K562 (cell line): Measurements from ENCODE around the gene EFR3B. TPM values are rescaled to one million over a fixed set of nuclear protein-coding genes. Genes with fewer than 3 reads are reported as not detected.

Experiments used
- ATAC-seq: fragments of 200-7000 bp; cut with Tn5 transposase; 3 replicates; pipeline ENCODE4 v1.9.1; 2020; ENCODE audit warnings: moderate library complexity
- BruUV-seq: library from RNA; stranded (reverse); fragments of 400-500 nt; replicated peaks from 2 replicates; lab custom pipeline; 2021; lab: Mats Ljungman, UMichigan
- CTCF ChIA-PET: fragments of 300-600 bp; formaldehyde crosslinking; extraction: SDS; loops from one replicate; lab custom pipeline; 2021; ENCODE audit warnings: low intra/inter-chr PET ratio; lab: Yijun Ruan, JAX
- POLR2A ChIA-PET: fragments of 300-600, 350-650 bp; sonication (Branson Sonifier 250); formaldehyde crosslinking; extraction: SDS; loops from one replicate; lab custom pipeline; 2021; ENCODE audit warnings: antibody characterized with exemption, inconsistent platforms; lab: Yijun Ruan, JAX
- DNase-seq, 4 experiments: peaks; one replicate each; pipeline versions ENCODE4 v3.0.0 to v3.0.0-alpha.2; 2011 to 2018; ENCODE audit warnings: low spot score in 3 of 4, mixed read lengths in 3 of 4; ENCODE audit errors: extremely low read depth in 1 of 4
- FAIRE-seq: peaks from 2 replicates; lab custom pipeline; 2011; peaks lifted over from hg19 to GRCh38; lab: Jason Lieb, UNC
- H2AFZ ChIP-seq: 2 replicates; pipeline ENCODE4 v1.6.0; 2011; ENCODE audit warnings: low read depth, low read length, control low read depth, inconsistent platforms
- H3K27ac ChIP-seq: fragments of 200-600 bp; 3 replicates; pipeline ENCODE4 v1.8.0; 2011; ENCODE audit warnings: low read depth, mild to moderate bottlenecking, control low read depth, inconsistent platforms, low read length, moderate library complexity, mixed read lengths; ENCODE audit errors: extremely low read depth
- H3K27me3 ChIP-seq, 2 experiments: fragments of 300-600 bp in 1 of 2; 2 replicates in 1 of 2; 3 replicates in 1 of 2; pipeline versions ENCODE4 v1.6.0 to v1.8.0; 2011; ENCODE audit warnings: inconsistent platforms in 2 of 2, low read length in 2 of 2, mild to moderate bottlenecking in 1 of 2, mixed read lengths in 1 of 2, moderate library complexity in 1 of 2; ENCODE audit not compliant: control insufficient read depth in 2 of 2, insufficient read depth in 2 of 2
- H3K36me3 ChIP-seq: fragments of 300-600 bp; 3 replicates; pipeline ENCODE4 v1.8.0; 2011; ENCODE audit warnings: mild to moderate bottlenecking, low read length, inconsistent platforms; ENCODE audit not compliant: control insufficient read depth, insufficient read depth
- H3K4me1 ChIP-seq, 2 experiments: fragments of 200-600 bp in 1 of 2; replicated peaks in 1 of 2; 2 replicates in 1 of 2; 3 replicates in 1 of 2; pipeline versions ENCODE4 v1.5.1 to v1.8.0; 2011; ENCODE audit warnings: inconsistent platforms in 2 of 2, low read length in 2 of 2, mild to moderate bottlenecking in 1 of 2, mixed read lengths in 1 of 2, moderate library complexity in 1 of 2; ENCODE audit not compliant: control insufficient read depth in 2 of 2, insufficient read depth in 2 of 2
- H3K4me2 ChIP-seq: 2 replicates; pipeline ENCODE4 v1.6.1; 2011; ENCODE audit warnings: low read length, control low read depth, inconsistent platforms, mixed read lengths; ENCODE audit not compliant: insufficient read depth
- H3K4me3 ChIP-seq: fragments of 200-600 bp; sonication (generic), shearing (Covaris generic); 2 replicates; pipeline ENCODE4 v1.5.1; 2016; ENCODE audit warnings: control low read depth, inconsistent platforms
- H3K79me2 ChIP-seq: fragments of 200-600 bp; 3 replicates; pipeline ENCODE4 v1.8.0; 2011; ENCODE audit warnings: low read length, inconsistent platforms; ENCODE audit not compliant: control insufficient read depth, insufficient read depth
- H3K9ac ChIP-seq, 2 experiments: 2 replicates each; pipeline versions ENCODE4 v1.6.0 to v1.6.1; 2011; ENCODE audit warnings: low read depth in 2 of 2, low read length in 2 of 2, control low read depth in 1 of 2, inconsistent platforms in 1 of 2, mild to moderate bottlenecking in 1 of 2, mixed read lengths in 1 of 2; ENCODE audit not compliant: insufficient read depth in 1 of 2
- H3K9me1 ChIP-seq: one replicate; pipeline ENCODE4 v1.6.0; 2011; ENCODE audit warnings: inconsistent platforms, mild to moderate bottlenecking, low read length, moderate library complexity; ENCODE audit not compliant: control insufficient read depth, insufficient read depth
- H3K9me3 ChIP-seq: replicated peaks from 2 replicates; pipeline ENCODE4 v1.5.1; 2011; ENCODE audit warnings: low read depth, low read length, inconsistent platforms; ENCODE audit not compliant: control insufficient read depth, insufficient read depth
- H4K20me1 ChIP-seq: replicated peaks from 2 replicates; pipeline ENCODE4 v1.6.1; 2011; ENCODE audit warnings: low read length, inconsistent platforms, mixed read lengths; ENCODE audit not compliant: control insufficient read depth, insufficient read depth
- CEBPZ ChIP-seq: fragments of 150-350 bp; IDR thresholded peaks from 2 replicates; pipeline ENCODE4 v1.6.1; 2014; ENCODE audit warnings: low read depth, mild to moderate bottlenecking, low read length, borderline replicate concordance
- EZH2 ChIP-seq: IDR thresholded peaks from 2 replicates; pipeline ENCODE4 v1.6.1; 2012; ENCODE audit warnings: low read depth, mild to moderate bottlenecking, inconsistent platforms, low read length, borderline replicate concordance
- LARP7 ChIP-seq: fragments of 450-650 bp; IDR thresholded peaks from 2 replicates; pipeline ENCODE4 v1.6.1; 2016
- ZBTB2 ChIP-seq: fragments of 450-650 bp; IDR thresholded peaks from 2 replicates; pipeline ENCODE4 v1.6.1; 2016; ENCODE audit warnings: antibody characterized with exemption
- ZEB2 ChIP-seq: fragments of 450-650 bp; IDR thresholded peaks from 2 replicates; pipeline ENCODE4 v1.6.1; 2016
- ZNF121 ChIP-seq: sonication (generic); formaldehyde crosslinking; conservative IDR thresholded peaks from 2 replicates; pipeline ENCODE4 v1.8.0; 2022; ENCODE audit warnings: missing genetic modification reagents
- ZNF239 ChIP-seq: fragments of 250-450 bp; sonication (Bioruptor Pico); IDR thresholded peaks from 2 replicates; pipeline ENCODE4 v1.4.0; 2020; ENCODE audit warnings: mild to moderate bottlenecking
- ZNF347 ChIP-seq: fragments of 450-650 bp; formaldehyde crosslinking; IDR thresholded peaks from 2 replicates; pipeline ENCODE4 v1.4.0; 2020; ENCODE audit warnings: low read depth, mild to moderate bottlenecking, moderate library complexity
- ZNF785 ChIP-seq: fragments of 250-450 bp; sonication (Bioruptor Pico); IDR thresholded peaks from 2 replicates; pipeline ENCODE4 v1.4.0; 2020; ENCODE audit warnings: mild to moderate bottlenecking
- WGBS: fragments of 100-300 bp; shearing (Covaris generic); methylation state at CpG from one replicate; pipeline ENCODE4 v1.1.6; 2016; ENCODE audit warnings: low coverage, mixed read lengths; ENCODE audit not compliant: insufficient coverage; ENCODE audit errors: missing lambda C conversion rate; 5-methylcytosine and 5-hydroxymethylcytosine counted together
- in situ Hi-C: fragments of 300-500 bp; cut with MboI; formaldehyde crosslinking; loops from 4 replicates; pipeline ENCODE4 v1.15.0; 2018; ENCODE audit warnings: inconsistent platforms, mixed read lengths
- intact Hi-C: fragments of 100-400 bp; cut with micrococcal nuclease; formaldehyde crosslinking; loops from 2 replicates; pipeline ENCODE4 v1.14.2; 2022
- polyA plus RNA-seq, 8 experiments: library from polyadenylated mRNA; depleted of rRNA in 4 of 8; stranded (reverse) in 5 of 8; unstranded in 3 of 8; fragments of >200 nt; fragmentation: Nextera tagmentation in 2 of 8; fragmentation: Illumina TruSeq in 1 of 8; extraction: Ambion mirVana in 2 of 8; extraction: Trizol in 1 of 8; gene quantifications; 2 replicates each; pipeline versions ENCODE4 v1.2.1 to v1.2.3, GENCODE V29; 2011 to 2014; ENCODE audit warnings: inconsistent platforms in 1 of 8, missing spikeins in 1 of 8
- total RNA-seq, 7 experiments: library from RNA; depleted of rRNA in 6 of 7; stranded (reverse); fragments of >200 nt in 6 of 7; fragmentation: Illumina TruSeq in 2 of 7; extraction: Trizol in 2 of 7; gene quantifications; 2 replicates each; pipeline versions ENCODE4 v1.2.1 to v1.2.3, GENCODE V29; 2011 to 2021; ENCODE audit warnings: low replicate concordance in 1 of 7

The EFR3B gene
- total and polyA plus RNA-seq, 9 of the 15 experiments (the other 6 are each of a cell fraction or from before 2014, with no cell fraction given), result not detected

- H3K4me2 ChIP-seq, result no peak overlapping the region
- no peak overlapping the region for H2AFZ ChIP-seq
- H3K4me3 ChIP-seq, result no peak overlapping the region
- no peaks in the 10 kb centered on the region for H3K9me3 ChIP-seq
- ChIA-PET CTCF (no interaction called here), POLR2A (no interaction called here)
- no TSS peak for BruUV-seq
- peaks cover 52 to 76% of the 10 kb centered on the region in 2 experiments for H3K27me3 ChIP-seq
- intact Hi-C loops (no loop called here), in situ Hi-C loops (no loop called here)
- DNase-seq, result no peak
- no peaks in the 10 kb centered on the region; the same call in none of the 2 replicates for H4K20me1 ChIP-seq
- WGBS, result under 1% methylated on average over 11 of the region's 11 CpGs
- TF ChIP-seq ZNF347 (CRISPR knock-in tag) (no peak), EZH2 (peak; percentile 78), ZEB2 (no peak)
- TF ChIP-seq, all 486 proteins: peak for 1
- ATAC-seq (peak; percentile 31; the same call in 1 of the 3 replicates), FAIRE-seq (no peak)
- H3K9me1 ChIP-seq, result no peaks in the 10 kb centered on the region
- no peak overlapping the region for H3K9ac ChIP-seq
- no peaks in the 10 kb centered on the region for H3K79me2 ChIP-seq
- H3K36me3 ChIP-seq, result no peaks in the 10 kb centered on the region
- H3K4me1 ChIP-seq, result no peaks in the 10 kb centered on the region
- H3K27ac ChIP-seq, result no peak overlapping the region
Measured at GRCh38 chr2:25119263-25119662, 77.4 kb downstream of the EFR3B start.

- Histone ChIP-seq H4K20me1 (no peaks in the 10 kb centered on the region; the same call in none of the 2 replicates), H3K9me3 (no peaks in the 10 kb centered on the region), H3K27me3 (peaks cover 41 to 65% of the 10 kb centered on the region in 2 experiments), H3K9me1 (no peaks in the 10 kb centered on the region), H3K4me3 (no peak overlapping the region), H3K4me1 (no peaks in the 10 kb centered on the region), H3K9ac (no peak overlapping the region), H2AFZ (no peak overlapping the region), H3K79me2 (no peaks in the 10 kb centered on the region), H3K4me2 (no peak overlapping the region), H3K36me3 (no peaks in the 10 kb centered on the region), H3K27ac (no peak overlapping the region)
- POLR2A ChIA-PET, result interaction anchor here (0.6 kb wide), 1 partner anchor 203 kb away, joined by 3 read pairs; no protein-coding TSS in a partner anchor
- intact Hi-C loops (no loop called here), in situ Hi-C loops (loop anchor here (10.0 kb wide), 1 partner anchor 718 kb away; no protein-coding TSS in a partner anchor)
- ATAC-seq, result no peak
- no peak for DNase-seq
- CTCF ChIA-PET, result no interaction called here
- no peak for FAIRE-seq
- WGBS, result 0% methylated on average over 3 of the region's 3 CpGs
- BruUV-seq, result no TSS peak
- TF ChIP-seq ZBTB2 (no peak), ZNF121 (no peak), CEBPZ (no peak), ZNF785 (CRISPR knock-in tag) (no peak), LARP7 (no peak), ZNF239 (CRISPR knock-in tag) (no peak)
Measured at GRCh38 chr2:25122367-25122766, 80.5 kb downstream of the EFR3B start.
